22Rv1 (cell line): ENCODE measurements around the gene EDN3.

Experiments used
- H3K27ac ChIP-seq: fragments of 450-650 bp; 2 replicates; pipeline ENCODE4 v1.5.1; 2017
- CTCF ChIP-seq: fragments of 450-650 bp; IDR thresholded peaks from 2 replicates; pipeline ENCODE4 v1.5.1; 2017; ENCODE audit warnings: mild to moderate bottlenecking
- ZFX ChIP-seq: fragments of 450-650 bp; IDR thresholded peaks from 2 replicates; pipeline ENCODE4 v1.6.1; 2017; ENCODE audit warnings: antibody characterized with exemption, borderline replicate concordance

Gene EDN3

GRCh38 chr20:59308493-59309201 is 8.2 kb downstream of the EDN3 start:
- H3K27ac ChIP-seq: no peak overlapping the region
- TF ChIP-seq ZFX (no peak), CTCF (no peak)

GRCh38 chr20:59309218-59309617 is 8.8 kb downstream of the EDN3 start:
- H3K27ac ChIP-seq: no peak overlapping the region
- no peak for TF ChIP-seq CTCF

GRCh38 chr20:59314997-59315396 is 14.6 kb downstream of the EDN3 start:
- TF ChIP-seq ZFX (no peak), CTCF (no peak)

GRCh38 chr20:59316911-59317731 is 16.7 kb downstream of the EDN3 start:
- H3K27ac ChIP-seq: no peak overlapping the region

More at GRCh38 chr20:59314997-59315396, 14.6 kb downstream of the EDN3 start:
- no peak overlapping the region for H3K27ac ChIP-seq

GRCh38 chr20:59318201-59318790 is 17.9 kb downstream of the EDN3 start:
- H3K27ac ChIP-seq: no peak overlapping the region
- TF ChIP-seq CTCF: no peak
- TF ChIP-seq ZFX: no peak

More at GRCh38 chr20:59316911-59317731, 16.7 kb downstream of the EDN3 start:
- TF ChIP-seq ZFX (no peak), CTCF (no peak)

GRCh38 chr20:59318803-59319202 is 18.4 kb downstream of the EDN3 start:
- no peak for TF ChIP-seq CTCF
- no peak for TF ChIP-seq ZFX
- no peak overlapping the region for H3K27ac ChIP-seq
